ENCODE data around the gene TNFRSF13B.

Gene TNFRSF13B

DNA sequence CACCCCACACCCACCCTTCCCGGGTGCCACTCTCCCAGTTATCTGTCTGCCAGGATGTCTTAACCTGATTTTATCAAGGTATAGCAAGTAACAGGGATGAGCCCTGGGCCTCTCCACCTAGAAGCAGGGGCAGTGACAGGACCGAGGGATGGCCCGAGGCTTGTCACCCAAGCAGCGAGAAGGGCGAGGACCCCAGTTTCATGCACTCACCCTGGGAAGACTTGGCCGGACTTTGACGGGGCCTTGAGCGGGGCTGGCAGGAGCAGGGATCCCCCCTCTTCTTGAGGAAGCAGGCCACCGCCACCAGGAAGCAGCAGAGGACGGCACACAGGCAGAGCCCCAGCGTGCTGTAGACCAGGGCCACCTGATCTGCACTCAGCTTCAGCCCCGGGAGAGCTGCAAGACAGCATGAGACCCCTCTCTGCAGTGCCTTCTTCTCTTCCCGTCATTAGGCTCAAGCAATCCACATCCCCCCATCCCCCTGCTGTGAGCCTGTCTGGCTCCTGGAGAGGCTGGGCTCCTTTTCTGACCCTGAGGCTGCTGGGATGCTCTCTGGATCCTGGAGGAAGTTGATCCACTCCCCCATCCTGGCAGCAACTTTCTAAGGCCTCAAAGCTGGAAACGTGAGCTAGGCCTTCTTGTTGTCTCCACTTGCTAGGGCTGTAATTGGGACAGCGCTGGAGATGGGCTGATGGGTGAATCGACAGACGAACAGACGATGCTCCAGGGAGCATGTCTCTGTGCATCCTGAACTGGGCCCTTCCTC, 31.6 kb downstream of the TNFRSF13B start:
- no peak for DNase-seq (ENCODE audit: low spot score)

DNA sequence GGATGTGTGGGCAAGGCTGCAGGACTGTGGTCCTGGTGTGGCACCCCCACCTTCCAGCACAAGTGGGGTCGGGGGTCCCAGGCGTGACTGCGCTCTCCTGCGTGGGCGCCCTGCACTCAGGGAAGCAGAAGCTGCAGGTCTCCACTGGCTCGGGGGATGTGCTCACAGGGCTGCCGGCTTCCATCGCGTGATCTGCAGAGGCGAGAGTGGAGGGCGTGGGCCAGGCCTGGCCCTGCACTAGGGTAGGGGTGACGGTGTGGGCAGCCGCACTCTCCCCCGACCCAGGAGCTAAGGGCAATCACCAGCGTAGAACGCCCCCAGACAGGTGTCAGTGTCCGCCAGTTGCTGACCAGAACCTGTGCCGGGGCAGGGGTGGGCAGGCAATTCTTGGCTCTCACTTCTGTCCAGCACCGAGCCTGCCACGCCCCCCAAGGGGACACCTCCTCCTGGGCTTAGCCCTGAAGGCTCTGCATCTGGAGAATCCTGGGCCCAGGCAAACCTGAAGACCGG, 32.3 kb downstream of the TNFRSF13B start:
- no peak for DNase-seq (ENCODE audit: low spot score)
- TF ChIP-seq, protein P1, sequence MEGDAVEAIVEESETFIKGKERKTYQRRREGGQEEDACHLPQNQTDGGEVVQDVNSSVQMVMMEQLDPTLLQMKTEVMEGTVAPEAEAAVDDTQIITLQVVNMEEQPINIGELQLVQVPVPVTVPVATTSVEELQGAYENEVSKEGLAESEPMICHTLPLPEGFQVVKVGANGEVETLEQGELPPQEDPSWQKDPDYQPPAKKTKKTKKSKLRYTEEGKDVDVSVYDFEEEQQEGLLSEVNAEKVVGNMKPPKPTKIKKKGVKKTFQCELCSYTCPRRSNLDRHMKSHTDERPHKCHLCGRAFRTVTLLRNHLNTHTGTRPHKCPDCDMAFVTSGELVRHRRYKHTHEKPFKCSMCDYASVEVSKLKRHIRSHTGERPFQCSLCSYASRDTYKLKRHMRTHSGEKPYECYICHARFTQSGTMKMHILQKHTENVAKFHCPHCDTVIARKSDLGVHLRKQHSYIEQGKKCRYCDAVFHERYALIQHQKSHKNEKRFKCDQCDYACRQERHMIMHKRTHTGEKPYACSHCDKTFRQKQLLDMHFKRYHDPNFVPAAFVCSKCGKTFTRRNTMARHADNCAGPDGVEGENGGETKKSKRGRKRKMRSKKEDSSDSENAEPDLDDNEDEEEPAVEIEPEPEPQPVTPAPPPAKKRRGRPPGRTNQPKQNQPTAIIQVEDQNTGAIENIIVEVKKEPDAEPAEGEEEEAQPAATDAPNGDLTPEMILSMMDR (IDR thresholded peaks at IDR 0.05; ENCODE audit: extremely low read depth, missing control alignments), result no peak

More for the DNA sequence above, 31.6 kb downstream of the TNFRSF13B start:
- TF ChIP-seq, protein P1 (IDR thresholded peaks at IDR 0.05; ENCODE audit: extremely low read depth, missing control alignments), result no peak

DNA sequence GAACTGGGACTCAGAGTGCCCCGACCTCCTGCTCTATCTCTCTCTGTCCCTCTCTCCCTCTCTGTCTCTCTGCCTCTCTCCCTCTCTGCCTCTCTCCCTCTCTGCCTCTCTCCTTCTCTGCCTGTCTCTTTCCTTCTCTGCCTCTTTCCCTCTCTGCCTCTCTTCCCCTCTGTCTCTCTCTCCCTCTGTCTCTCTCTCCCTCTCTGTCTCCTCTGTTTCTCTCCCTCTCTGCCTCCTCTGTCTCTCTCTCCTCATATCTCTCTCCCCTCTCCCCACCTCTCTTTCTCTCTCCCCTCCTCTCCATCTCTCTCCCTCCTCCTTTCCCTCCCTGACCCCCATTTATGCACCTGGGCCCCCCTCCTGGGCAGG, 32.7 kb downstream of the TNFRSF13B start:
- DNase-seq (ENCODE audit: low spot score), result no peak
- TF ChIP-seq, protein P1 (IDR thresholded peaks at IDR 0.05; ENCODE audit: extremely low read depth, missing control alignments), result no peak

DNA sequence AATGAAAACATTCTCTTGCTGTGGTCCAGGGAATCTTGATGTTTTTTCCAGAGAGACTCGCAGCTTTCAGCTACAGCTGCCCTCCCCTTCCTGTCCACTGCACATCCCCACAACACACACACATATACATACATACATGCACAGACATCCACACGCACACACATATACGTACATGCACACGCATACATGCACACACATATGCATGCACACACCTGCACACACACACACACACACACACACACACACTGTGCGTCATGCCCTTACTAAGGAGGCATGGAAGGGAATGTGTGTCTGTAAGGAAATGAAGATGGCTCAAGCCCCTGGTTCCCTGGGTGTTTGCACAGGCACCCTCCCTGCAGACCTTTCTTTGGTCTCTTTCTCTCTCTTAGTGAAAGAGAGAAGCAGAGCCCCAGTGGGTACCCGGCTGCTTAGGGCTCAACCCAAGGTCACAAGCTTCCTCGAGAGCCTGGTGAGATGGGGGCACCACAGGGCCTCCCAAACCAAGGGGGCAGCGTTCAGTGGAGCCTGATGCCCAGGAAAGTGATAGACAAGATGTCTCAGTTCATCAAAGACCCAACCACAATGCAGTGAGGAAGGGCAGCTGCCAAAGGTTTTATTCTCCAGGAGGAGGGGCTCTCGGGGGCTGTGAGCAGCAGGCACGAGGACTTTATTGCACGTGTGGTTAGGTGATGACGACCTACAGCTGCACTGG, 33.3 kb downstream of the TNFRSF13B start:
- DNase-seq (ENCODE audit: low spot score), result no peak
- TF ChIP-seq, protein P1 (IDR thresholded peaks at IDR 0.05; ENCODE audit: extremely low read depth, missing control alignments), result no peak

DNA sequence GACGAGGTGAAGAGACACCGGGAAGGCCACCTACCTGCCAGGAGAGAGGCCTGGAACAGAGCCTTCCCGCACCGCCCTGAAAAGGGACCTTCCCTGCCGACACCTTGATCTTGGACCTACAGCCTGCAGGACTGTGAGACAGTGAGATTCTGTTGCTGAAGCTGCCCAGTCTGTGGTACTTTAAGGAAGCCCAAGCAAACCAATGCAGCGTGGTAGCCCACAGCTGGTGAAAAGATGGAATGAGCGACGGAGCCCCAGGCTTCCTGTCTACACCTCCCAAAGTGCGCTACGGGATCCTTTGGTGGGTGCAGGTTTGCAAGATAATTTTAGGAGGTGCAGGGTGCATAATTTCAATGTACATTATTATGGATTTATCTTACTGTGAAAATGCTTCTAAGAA, 33.9 kb downstream of the TNFRSF13B start:
- DNase-seq (ENCODE audit: low spot score), result no peak
- TF ChIP-seq, protein P1 (IDR thresholded peaks at IDR 0.05; ENCODE audit: extremely low read depth, missing control alignments), result no peak

DNA sequence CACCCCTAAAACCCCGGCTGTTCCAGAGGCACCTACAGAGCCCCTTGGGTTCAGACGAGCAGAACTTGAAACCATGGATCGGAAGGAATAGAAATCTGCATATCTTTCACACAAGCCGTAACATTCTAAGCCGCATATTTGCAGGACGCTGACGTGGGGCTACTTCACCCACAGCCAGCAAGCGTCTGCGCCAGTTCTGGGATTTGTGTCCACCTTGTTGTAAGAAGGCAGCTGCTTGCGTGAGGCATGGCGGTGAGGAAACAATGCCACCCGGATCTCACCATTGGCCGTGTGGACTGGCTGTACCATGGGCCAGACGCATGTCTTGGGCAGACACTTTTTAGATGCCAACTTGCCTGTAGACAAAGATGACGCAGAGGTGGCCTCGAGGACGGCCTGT, 34.5 kb downstream of the TNFRSF13B start:
- TF ChIP-seq, protein P1 (IDR thresholded peaks at IDR 0.05; ENCODE audit: extremely low read depth, missing control alignments), result no peak
- DNase-seq (ENCODE audit: low spot score), result no peak
